Mesenchymal stem cell (in vitro differentiated cells and primary cell): Measurements from ENCODE around the gene VWA5B1.

Experiments used
- DNase-seq: peaks from one replicate; pipeline ENCODE4 v3.0.0-alpha.2; 2013
- H2AFZ ChIP-seq: one replicate; pipeline ENCODE4 v1.6.1; 2013; ENCODE audit warnings: low read depth, mild to moderate bottlenecking, control low read depth, inconsistent platforms, low read length, moderate library complexity
- H2AK5ac ChIP-seq: 2 replicates; pipeline ENCODE4 v1.6.1; 2013; ENCODE audit warnings: low read length, moderate library complexity, mild to moderate bottlenecking, inconsistent platforms; ENCODE audit not compliant: severe bottlenecking
- H2BK120ac ChIP-seq: one replicate; pipeline ENCODE4 v1.6.1; 2013; ENCODE audit warnings: low read depth, mild to moderate bottlenecking, inconsistent platforms, low read length, moderate library complexity
- H2BK12ac ChIP-seq, 2 experiments: one replicate each; pipeline ENCODE4 v1.6.1; 2013; ENCODE audit warnings: inconsistent platforms in 2 of 2, low read length in 2 of 2, mild to moderate bottlenecking in 2 of 2, moderate library complexity in 2 of 2, control low read depth in 1 of 2
- H2BK15ac ChIP-seq: one replicate; pipeline ENCODE4 v1.6.1; 2013; ENCODE audit warnings: mild to moderate bottlenecking, low read depth, inconsistent platforms; ENCODE audit not compliant: poor library complexity, severe bottlenecking
- H2BK5ac ChIP-seq: 2 replicates; pipeline ENCODE4 v1.6.1; 2013; ENCODE audit warnings: low read depth, mild to moderate bottlenecking, low read length, control low read depth, inconsistent platforms; ENCODE audit not compliant: poor library complexity, severe bottlenecking
- H3K14ac ChIP-seq, 2 experiments: one replicate each; pipeline ENCODE4 v1.6.1; 2013; ENCODE audit warnings: inconsistent platforms in 2 of 2, low read length in 2 of 2, control low read depth in 1 of 2, mild to moderate bottlenecking in 1 of 2, moderate library complexity in 1 of 2
- H3K18ac ChIP-seq, 2 experiments: one replicate each; pipeline ENCODE4 v1.6.1; 2013; ENCODE audit warnings: inconsistent platforms in 2 of 2, low read length in 2 of 2, control low read depth in 1 of 2, low read depth in 1 of 2, mild to moderate bottlenecking in 1 of 2
- H3K23ac ChIP-seq, 2 experiments: one replicate each; pipeline ENCODE4 v1.6.1; 2013; ENCODE audit warnings: inconsistent platforms in 2 of 2, low read length in 2 of 2, mild to moderate bottlenecking in 2 of 2, moderate library complexity in 2 of 2, control low read depth in 1 of 2
- H3K27ac ChIP-seq: 2 replicates; pipeline ENCODE4 v1.5.1; 2013; ENCODE audit warnings: mild to moderate bottlenecking, moderate library complexity, low read length, control low read depth, inconsistent platforms; ENCODE audit not compliant: poor library complexity, severe bottlenecking
- H3K27me3 ChIP-seq, 2 experiments: 2 replicates each; pipeline versions ENCODE4 v1.6.1 to v1.7.0; 2013; ENCODE audit warnings: low read length in 2 of 2, mild to moderate bottlenecking in 2 of 2, moderate library complexity in 2 of 2, control low read depth in 1 of 2, inconsistent platforms in 1 of 2; ENCODE audit not compliant: control insufficient read depth in 1 of 2, insufficient read depth in 1 of 2
- H3K36me3 ChIP-seq, 2 experiments: 2 replicates each; pipeline versions ENCODE4 v1.6.1 to v1.7.0; 2013; ENCODE audit warnings: low read length in 2 of 2, control low read depth in 1 of 2, inconsistent platforms in 1 of 2, low read depth in 1 of 2, mild to moderate bottlenecking in 1 of 2; ENCODE audit not compliant: insufficient read depth in 2 of 2, control insufficient read depth in 1 of 2
- H3K4ac ChIP-seq, 2 experiments: one replicate each; pipeline ENCODE4 v1.6.1; 2013; ENCODE audit warnings: inconsistent platforms in 2 of 2, low read length in 2 of 2, mild to moderate bottlenecking in 2 of 2, moderate library complexity in 2 of 2, control low read depth in 1 of 2, low read depth in 1 of 2
- H3K4me1 ChIP-seq: 2 replicates; pipeline ENCODE4 v1.6.1; 2013; ENCODE audit warnings: low read depth, low read length, control low read depth; ENCODE audit not compliant: control insufficient read depth, insufficient read depth
- H3K4me2 ChIP-seq: 2 replicates; pipeline ENCODE4 v1.6.1; 2013; ENCODE audit warnings: low read length, mild to moderate bottlenecking, inconsistent platforms; ENCODE audit not compliant: poor library complexity, severe bottlenecking
- H3K4me3 ChIP-seq, 2 experiments: 2 replicates each; pipeline versions ENCODE4 v1.5.1 to v1.7.0; 2013; ENCODE audit warnings: low read length in 2 of 2, mild to moderate bottlenecking in 2 of 2, control low read depth in 1 of 2, low read depth in 1 of 2; ENCODE audit not compliant: insufficient read depth in 1 of 2
- H3K79me1 ChIP-seq: replicated peaks from 2 replicates; pipeline ENCODE4 v1.6.1; 2013; ENCODE audit warnings: mild to moderate bottlenecking, control low read depth, low read length, inconsistent platforms; ENCODE audit not compliant: poor library complexity, severe bottlenecking
- H3K9ac ChIP-seq: 2 replicates; pipeline ENCODE4 v1.7.0; 2013; ENCODE audit warnings: mild to moderate bottlenecking, low read length, moderate library complexity
- H3K9me3 ChIP-seq: 2 replicates; pipeline ENCODE4 v1.7.0; 2013; ENCODE audit warnings: mild to moderate bottlenecking, low read length; ENCODE audit not compliant: control insufficient read depth
- H4K8ac ChIP-seq: one replicate; pipeline ENCODE4 v1.6.1; 2013; ENCODE audit warnings: inconsistent platforms, mild to moderate bottlenecking, low read length, moderate library complexity
- H4K91ac ChIP-seq: one replicate; pipeline ENCODE4 v1.6.1; 2013; ENCODE audit warnings: mild to moderate bottlenecking, low read length, inconsistent platforms
- WGBS: methylation state at CpG from one replicate; pipeline ENCODE4 v1.1.7; 2013; ENCODE audit warnings: mixed read lengths; 5-methylcytosine and 5-hydroxymethylcytosine counted together

The VWA5B1 gene

DNA sequence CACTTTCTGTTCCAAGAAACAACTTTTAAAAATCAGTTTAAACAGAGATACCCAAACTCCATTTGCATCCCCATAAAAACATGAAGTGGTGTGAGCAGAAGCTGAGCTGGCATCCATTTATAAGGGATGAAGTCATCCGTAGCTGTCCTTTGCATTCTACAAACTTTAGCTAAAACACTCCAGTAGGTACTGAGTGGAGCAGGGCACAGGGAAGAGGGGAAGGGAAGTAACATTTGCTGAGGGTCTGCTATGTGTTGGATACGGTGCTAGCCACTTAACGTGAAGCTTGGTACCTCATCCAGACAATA is 32.9 kb downstream of the VWA5B1 start:
- Histone ChIP-seq H3K27me3 (peaks cover 49 to 70% of the 10 kb centered on the region in 2 experiments), H3K27ac (no peak overlapping the region), H3K4ac (no peak overlapping the region), H2BK120ac (no peak overlapping the region), H3K4me3 (no peak overlapping the region), H3K4me2 (no peak overlapping the region), H2AFZ (no peak overlapping the region), H4K8ac (no peak overlapping the region), H3K9me3 (no peaks in the 10 kb centered on the region), H3K36me3 (no peaks in the 10 kb centered on the region), H3K14ac (no peak overlapping the region), H3K23ac (no peak overlapping the region), H3K79me1 (no peaks in the 10 kb centered on the region), H3K18ac (no peak overlapping the region), H4K91ac (no peak overlapping the region), H3K9ac (no peak overlapping the region), H2AK5ac (no peak overlapping the region), H3K4me1 (no peaks in the 10 kb centered on the region), H2BK15ac (no peak overlapping the region), H2BK5ac (no peak overlapping the region), H2BK12ac (no peak overlapping the region)
- 96% methylated on average over 3 of the region's 3 CpGs for WGBS
- DNase-seq: no peak

DNA sequence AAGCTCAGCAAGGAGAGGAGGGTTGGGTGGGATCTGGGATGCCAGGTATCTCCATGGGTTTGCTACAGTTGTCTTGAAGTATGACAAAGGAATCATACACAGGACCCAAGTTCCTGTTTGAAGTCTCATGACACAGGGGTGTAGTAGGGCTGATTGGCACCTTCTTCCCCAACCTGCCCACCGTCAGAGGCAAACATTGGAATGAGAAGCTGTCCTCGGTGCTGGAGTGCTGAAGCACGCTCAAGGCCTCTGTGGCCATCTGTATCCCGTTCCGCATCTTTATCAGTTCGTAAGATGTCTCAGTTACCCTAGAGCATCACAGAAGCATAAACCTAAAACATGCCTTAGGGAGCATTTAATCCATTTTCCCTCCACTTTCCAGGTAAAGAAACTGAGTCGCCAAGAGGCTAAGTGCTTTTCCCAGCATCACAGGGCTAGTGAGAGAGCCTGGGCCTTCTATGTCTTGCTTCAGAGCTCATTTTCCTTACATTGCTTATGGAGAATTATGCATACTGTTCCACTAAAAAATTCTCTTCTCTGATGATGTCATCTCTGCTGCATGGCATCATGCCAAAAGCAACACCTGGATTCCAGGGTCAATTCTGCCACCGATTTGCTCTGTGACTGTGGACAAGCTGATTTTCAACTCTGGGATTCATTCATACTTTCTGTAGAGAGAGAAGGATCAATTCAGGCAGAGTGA is 34.2 kb downstream of the VWA5B1 start:
- DNase-seq: no peak
- H3K23ac ChIP-seq: no peak overlapping the region
- no peak overlapping the region for H3K14ac ChIP-seq
- no peak overlapping the region for H3K4me2 ChIP-seq
- H3K4me3 ChIP-seq: no peak overlapping the region
- H3K4ac ChIP-seq: no peak overlapping the region
- no peaks in the 10 kb centered on the region for H3K9me3 ChIP-seq
- H4K8ac ChIP-seq: no peak overlapping the region
- H3K27ac ChIP-seq: no peak overlapping the region
- no peaks in the 10 kb centered on the region for H3K79me1 ChIP-seq
- H2AFZ ChIP-seq: no peak overlapping the region
- H3K4me1 ChIP-seq: no peaks in the 10 kb centered on the region
- H2BK12ac ChIP-seq: no peak overlapping the region
- no peak overlapping the region for H4K91ac ChIP-seq
- WGBS: 68% methylated on average over 8 of the region's 8 CpGs
- peaks cover 49 to 64% of the 10 kb centered on the region in 2 experiments for H3K27me3 ChIP-seq
- H2BK5ac ChIP-seq: no peak overlapping the region
- H2BK120ac ChIP-seq: no peak overlapping the region
- no peak overlapping the region for H3K9ac ChIP-seq
- no peak overlapping the region for H2BK15ac ChIP-seq
- no peak overlapping the region for H3K18ac ChIP-seq
- H2AK5ac ChIP-seq: no peak overlapping the region
- H3K36me3 ChIP-seq: no peaks in the 10 kb centered on the region

DNA sequence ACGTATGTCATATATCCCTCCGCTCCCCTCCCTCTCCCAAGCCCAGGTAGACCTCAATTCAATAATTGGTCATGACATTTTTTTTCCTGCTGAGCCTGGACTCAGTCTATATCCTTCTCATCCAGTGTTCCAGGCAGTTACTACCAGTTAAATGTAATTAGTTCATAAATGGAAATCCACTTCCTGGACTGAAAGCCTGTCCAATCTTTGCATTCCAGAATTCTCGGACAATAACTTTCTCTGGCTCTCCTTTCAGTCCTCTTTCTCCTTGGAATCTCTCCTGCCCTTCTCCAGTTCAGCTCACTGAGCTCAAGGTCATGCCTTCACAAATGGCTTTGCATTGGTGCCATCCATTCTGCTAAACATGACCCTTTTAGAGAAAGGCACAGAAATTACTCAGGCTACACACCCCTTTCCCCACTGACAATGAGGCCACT is 34.8 kb downstream of the VWA5B1 start:
- no peak overlapping the region for H2BK5ac ChIP-seq
- no peak overlapping the region for H2BK120ac ChIP-seq
- 68% methylated on average over 3 of the region's 3 CpGs for WGBS
- no peak overlapping the region for H2AK5ac ChIP-seq
- no peak overlapping the region for H2AFZ ChIP-seq
- no peak overlapping the region for H4K8ac ChIP-seq
- no peak overlapping the region for H3K27ac ChIP-seq
- H3K36me3 ChIP-seq: no peaks in the 10 kb centered on the region
- no peak overlapping the region for H3K9ac ChIP-seq
- no peak overlapping the region for H2BK12ac ChIP-seq
- H3K9me3 ChIP-seq: no peaks in the 10 kb centered on the region
- no peaks in the 10 kb centered on the region for H3K4me1 ChIP-seq
- no peak overlapping the region for H3K23ac ChIP-seq
- no peak overlapping the region for H4K91ac ChIP-seq
- no peak overlapping the region for H3K18ac ChIP-seq
- no peak overlapping the region for H3K4me2 ChIP-seq
- H2BK15ac ChIP-seq: no peak overlapping the region
- no peak overlapping the region for H3K4me3 ChIP-seq
- no peaks in the 10 kb centered on the region for H3K79me1 ChIP-seq
- H3K14ac ChIP-seq: no peak overlapping the region
- H3K4ac ChIP-seq: no peak overlapping the region
- peaks cover 45 to 66% of the 10 kb centered on the region in 2 experiments for H3K27me3 ChIP-seq
- no peak for DNase-seq

DNA sequence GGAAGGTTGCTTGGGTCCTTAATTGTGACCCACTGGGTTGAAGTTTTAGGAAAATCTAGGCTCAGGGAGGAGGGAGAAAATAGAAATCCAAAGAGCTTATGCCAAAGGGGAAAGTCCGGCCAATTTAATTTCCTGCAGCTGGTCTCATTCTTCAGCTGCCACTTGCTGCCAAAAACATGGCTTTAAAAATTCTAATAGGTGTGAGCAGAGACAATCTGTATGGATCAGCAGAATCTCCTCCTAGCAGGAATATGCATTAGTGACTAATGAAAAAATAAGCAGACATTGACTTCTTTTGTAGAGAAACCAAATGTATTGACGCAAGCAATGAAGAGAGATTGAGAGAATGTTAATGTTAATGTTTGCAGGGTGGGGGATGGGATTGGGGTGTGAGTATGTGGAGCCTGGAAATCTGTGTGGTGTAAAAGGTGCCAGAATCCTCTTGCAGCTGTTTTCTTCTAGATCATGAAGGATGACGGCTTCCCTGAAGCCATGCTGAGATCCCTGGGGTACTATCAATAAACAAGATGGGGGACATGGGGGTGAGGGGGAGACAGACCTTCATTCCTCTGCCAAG is 35.3 kb downstream of the VWA5B1 start:
- Histone ChIP-seq H3K4me2 (no peak overlapping the region), H2AK5ac (no peak overlapping the region), H3K36me3 (no peaks in the 10 kb centered on the region), H2BK15ac (no peak overlapping the region), H2AFZ (no peak overlapping the region), H3K4me3 (no peak overlapping the region), H3K14ac (no peak overlapping the region), H3K9me3 (no peaks in the 10 kb centered on the region), H3K4me1 (no peaks in the 10 kb centered on the region), H2BK120ac (no peak overlapping the region), H2BK12ac (no peak overlapping the region), H3K4ac (no peak overlapping the region), H3K27me3 (peaks cover 48 to 71% of the 10 kb centered on the region in 2 experiments), H3K9ac (no peak overlapping the region), H3K18ac (no peak overlapping the region), H4K91ac (no peak overlapping the region), H3K23ac (no peak overlapping the region), H2BK5ac (no peak overlapping the region), H3K27ac (no peak overlapping the region), H3K79me1 (no peaks in the 10 kb centered on the region), H4K8ac (no peak overlapping the region)
- 82% methylated on average over 3 of the region's 3 CpGs for WGBS
- no peak for DNase-seq
